Measurements from ENCODE around the gene LYZL1.
"Not testable (repeated sequence)": the region's sequence is repeated elsewhere in the genome, so short reads cannot be mapped to it uniquely, and the experiment has no call there.

Gene LYZL1

GRCh38 chr10:29332061-29332760 lies 43.3 kb downstream of the LYZL1 start:
- no peak for DNase-seq (ENCODE audit: low read depth)

GRCh38 chr10:29332761-29333148 lies 43.9 kb downstream of the LYZL1 start:
- no peak for DNase-seq (ENCODE audit: low read depth)

GRCh38 chr10:29337526-29337925 lies 48.7 kb downstream of the LYZL1 start:
- DNase-seq (ENCODE audit: low read depth) = not testable (repeated sequence)

- DNase-seq (ENCODE audit: low read depth) = no peak
These were observed 54.8 kb downstream of the LYZL1 start for GRCh38 chr10:29343607-29344038.

- no peak for DNase-seq (ENCODE audit: low read depth)
These were observed 55.4 kb downstream of the LYZL1 start for GRCh38 chr10:29344073-29344820.

GRCh38 chr10:29345144-29345909 lies 56.5 kb downstream of the LYZL1 start:
- no peak for DNase-seq (ENCODE audit: low read depth)

- DNase-seq (ENCODE audit: low read depth) = no peak
These were observed 57.0 kb downstream of the LYZL1 start for GRCh38 chr10:29345910-29346209.

GRCh38 chr10:29346296-29347001 lies 57.6 kb downstream of the LYZL1 start:
- DNase-seq (ENCODE audit: low read depth) = no peak

GRCh38 chr10:29348836-29349235 lies 60.0 kb downstream of the LYZL1 start:
- no peak for DNase-seq (ENCODE audit: low read depth)

- DNase-seq (ENCODE audit: low read depth) = no peak
These were observed 64.4 kb downstream of the LYZL1 start for GRCh38 chr10:29353305-29353704.

- DNase-seq (ENCODE audit: low read depth) = no peak
These were observed 65.2 kb downstream of the LYZL1 start for GRCh38 chr10:29353887-29354561.

GRCh38 chr10:29355411-29355991 lies 66.6 kb downstream of the LYZL1 start:
- no peak for DNase-seq (ENCODE audit: low read depth)

- no peak for DNase-seq (ENCODE audit: low read depth)
These were observed 68.1 kb downstream of the LYZL1 start for GRCh38 chr10:29356931-29357330.

GRCh38 chr10:29358010-29358616 lies 69.2 kb downstream of the LYZL1 start:
- no peak for DNase-seq (ENCODE audit: low read depth)

GRCh38 chr10:29360215-29360853 lies 71.5 kb downstream of the LYZL1 start:
- not testable (repeated sequence) for DNase-seq (ENCODE audit: low read depth)

Data from activated T-helper 9 cell treated with anti-CD3 and anti-CD28 coated beads, Interleukin-2, amount 50 U/mL, for 16 hours (primary cell).